B cell (primary cell): ENCODE results near the gene LRRK2. TPM values are rescaled to one million over a fixed set of nuclear protein-coding genes. Genes with fewer than 3 reads are reported as not detected.
A peak's percentile ranks its signal among the peaks of the same experiment; 100 is the strongest.

Experiments used
- ATAC-seq: fragments of 200-7000 bp; cut with Tn5 transposase; one replicate; pipeline ENCODE4 v1.10.0; 2021; ENCODE audit warnings: low read depth, mild to moderate bottlenecking, moderate number of reproducible peaks, moderate library complexity
- CTCF ChIA-PET: fragments of 350-600 bp; sonication (Branson Sonifier 250); formaldehyde crosslinking; loops from one replicate; lab custom pipeline; 2021; ENCODE audit warnings: antibody characterized with exemption, inconsistent platforms; lab: Charles Lee
- POLR2A ChIA-PET: fragments of 350-600 bp; sonication (Branson Sonifier 250); formaldehyde crosslinking; loops from one replicate; lab custom pipeline; 2021; ENCODE audit warnings: antibody characterized with exemption; lab: Charles Lee
- DNase-seq: peaks from one replicate; pipeline ENCODE4 v3.0.0; 2013
- H2AFZ ChIP-seq: 2 replicates; pipeline ENCODE4 v1.6.1; 2012; ENCODE audit warnings: mild to moderate bottlenecking, low read depth, low read length; ENCODE audit not compliant: insufficient read depth, poor library complexity, severe bottlenecking
- H3K27ac ChIP-seq, 2 donors: 1 replicate in 1 of 2; 2 replicates in 1 of 2; pipeline ENCODE4 v1.5.1; 2012 to 2013; ENCODE audit warnings: low read length in 2 of 2, mild to moderate bottlenecking in 2 of 2, moderate library complexity in 1 of 2
- H3K27me3 ChIP-seq, 4 experiments: fragments of 200-600 bp in 1 of 4; sonication (generic) in 1 of 4; replicated peaks in 1 of 4; 1 replicate in 2 of 4; 2 replicates in 2 of 4; pipeline versions ENCODE4 v1.6.1 to v1.7.0; 2013 to 2016; ENCODE audit warnings: low read length in 3 of 4, mild to moderate bottlenecking in 2 of 4, mixed read lengths in 1 of 4, moderate library complexity in 1 of 4; ENCODE audit not compliant: insufficient read depth in 4 of 4, control insufficient read depth in 3 of 4; ENCODE audit errors: control extremely low read depth in 1 of 4
- H3K36me3 ChIP-seq, 2 experiments: replicated peaks in 1 of 2; 1 replicate in 1 of 2; 2 replicates in 1 of 2; pipeline versions ENCODE4 v1.6.1 to v1.7.1; 2013; ENCODE audit warnings: low read length in 1 of 2; ENCODE audit not compliant: insufficient read depth in 2 of 2, control insufficient read depth in 1 of 2; ENCODE audit errors: control extremely low read depth in 1 of 2, extremely low read depth in 1 of 2
- H3K4me1 ChIP-seq, 2 donors: fragments of 200-600 bp in 1 of 2; sonication (generic) in 1 of 2; 1 replicate in 1 of 2; 2 replicates in 1 of 2; pipeline versions ENCODE4 v1.5.1 to v1.6.1; 2013 to 2017; ENCODE audit warnings: low read length in 2 of 2; ENCODE audit not compliant: control insufficient read depth in 2 of 2, insufficient read depth in 2 of 2
- H3K4me2 ChIP-seq: replicated peaks from 2 replicates; pipeline ENCODE3; 2012; ENCODE audit warnings: mild to moderate bottlenecking, low read depth, low read length; ENCODE audit not compliant: poor library complexity, severe bottlenecking
- H3K4me3 ChIP-seq, 5 experiments: fragments of 200-600 bp in 1 of 5; sonication (generic) in 1 of 5; 1 replicate in 3 of 5; 2 replicates in 2 of 5; pipeline versions ENCODE4 v1.5.1 to v1.7.0; 2011 to 2016; ENCODE audit warnings: low read length in 4 of 5, mild to moderate bottlenecking in 4 of 5, low read depth in 2 of 5, control low read depth in 1 of 5, moderate library complexity in 1 of 5; ENCODE audit not compliant: insufficient read depth in 1 of 5; ENCODE audit errors: control extremely low read depth in 1 of 5, extremely low read depth in 1 of 5
- H3K79me2 ChIP-seq: fragments of 200-600 bp; sonication (generic); one replicate; pipeline ENCODE4 v1.6.0; 2016; ENCODE audit warnings: low read length; ENCODE audit not compliant: control insufficient read depth, insufficient read depth
- H3K9ac ChIP-seq: fragments of 200-600 bp; sonication (generic); 2 replicates; pipeline ENCODE4 v1.6.1; 2017; ENCODE audit warnings: mild to moderate bottlenecking, low read length, moderate library complexity
- H3K9me3 ChIP-seq, 3 donors: one replicate each; pipeline versions ENCODE4 v1.6.1 to v1.7.1; 2013; ENCODE audit warnings: low read length in 2 of 3; ENCODE audit not compliant: control insufficient read depth in 2 of 3, insufficient read depth in 1 of 3; ENCODE audit errors: control extremely low read depth in 1 of 3
- H4K20me1 ChIP-seq: 2 replicates; pipeline ENCODE4 v1.6.0; 2012; ENCODE audit warnings: mild to moderate bottlenecking, low read length; ENCODE audit not compliant: insufficient read depth, control insufficient read depth, poor library complexity, severe bottlenecking
- H3K27ac Mint-ChIP-seq: one replicate; pipeline ENCODE4 v1.8.0; 2021; ENCODE audit warnings: mixed read lengths
- H3K27me3 Mint-ChIP-seq: one replicate; pipeline ENCODE4 v1.8.0; 2021; ENCODE audit warnings: mixed read lengths
- H3K4me1 Mint-ChIP-seq: one replicate; pipeline ENCODE4 v1.8.0; 2021; ENCODE audit warnings: mixed read lengths
- H3K4me3 Mint-ChIP-seq: one replicate; pipeline ENCODE4 v1.8.0; 2021; ENCODE audit warnings: mixed read lengths
- H3K9me3 Mint-ChIP-seq: one replicate; pipeline ENCODE4 v1.8.0; 2022; ENCODE audit warnings: mixed read lengths; ENCODE audit not compliant: insufficient read depth
- CTCF ChIP-seq: fragments of 200-600 bp; IDR thresholded peaks from one replicate; pipeline ENCODE4 v1.8.0; 2022; ENCODE audit warnings: antibody characterized with exemption, mild to moderate bottlenecking
- EZH2 ChIP-seq: IDR thresholded peaks from 2 replicates; pipeline ENCODE4 v1.6.1; 2012; ENCODE audit warnings: borderline replicate concordance, low read depth, mild to moderate bottlenecking, moderate library complexity, low read length; ENCODE audit not compliant: insufficient read depth, poor library complexity, severe bottlenecking
- WGBS: methylation state at CpG from one replicate; pipeline ENCODE4 v1.1.5; 2013; ENCODE audit warnings: missing lambda C conversion rate; ENCODE audit not compliant: insufficient coverage; 5-methylcytosine and 5-hydroxymethylcytosine counted together
- intact Hi-C: fragments of 100-400 bp; cut with micrococcal nuclease; formaldehyde crosslinking; loops from one replicate; pipeline ENCODE4 v1.10.0; 2022
- polyA plus RNA-seq: library from polyadenylated mRNA; depleted of rRNA; stranded (reverse); fragments of >200 nt; gene quantifications from 2 replicates; pipeline ENCODE4 v1.2.3, GENCODE V29; 2012
- total RNA-seq, 2 donors: library from RNA; stranded (reverse); fragments of 120-200 nt in 1 of 2; gene quantifications; 1 replicate in 1 of 2; 2 replicates in 1 of 2; pipeline versions ENCODE4 v1.2.3 to v1.2.4, GENCODE V29; 2013 to 2022

Gene LRRK2
- total and polyA plus RNA-seq, 2 donors (not counting 1 experiment from before 2014, with no cell fraction given), result 14.1 to 60.2 TPM

GRCh38 chr12:40225337-40225983, 663 bp downstream of the LRRK2 start:
- Mint-ChIP-seq H3K4me1 (peaks cover 68% of the 10 kb centered on the region), H3K9me3 (no peaks in the 10 kb centered on the region), H3K27ac (peak overlapping the region; percentile 97), H3K4me3 (peak overlapping the region; percentile 94), H3K27me3 (no peaks in the 10 kb centered on the region)
- Histone ChIP-seq H3K4me3 (peak overlapping the region; percentile 63 to 96 (median 76)), H3K4me2 (peak overlapping the region; percentile 84), H4K20me1 (no peaks in the 10 kb centered on the region), H3K9ac (peak overlapping the region; percentile 88), H3K4me1 (peaks cover 42 to 54% of the 10 kb centered on the region in 2 donors), H3K79me2 (peaks cover 37% of the 10 kb centered on the region), H3K27me3 (no peaks in the 10 kb centered on the region), H3K27ac (peak overlapping the region; percentile 80 to 98), H3K9me3 (peaks cover 0 to 4% (median 4%) of the 10 kb centered on the region in 3 donors), H2AFZ (peak overlapping the region; percentile 85), H3K36me3 (peaks cover 0 to 6% of the 10 kb centered on the region in 2 experiments)
- POLR2A ChIA-PET, result interaction anchor here (0.9 to 2.0 kb wide), 6 partner anchors 16 to 120 kb away, joined by 3 to 30 read pairs (median 6); partner anchors contain the start of gene SLC2A13
- no peak for ATAC-seq
- intact Hi-C loops, result loop anchor here (2.0 to 10.0 kb wide), 3 partner anchors 57 to 611 kb away; partner anchors contain the start of gene ABCD2
- DNase-seq, result no peak
- CTCF ChIA-PET, result interaction anchor here (0.6 to 2.3 kb wide), 18 partner anchors 7 to 119 kb away, joined by 3 to 23 read pairs (median 5); partner anchors contain the start of gene SLC2A13
- TF ChIP-seq EZH2 (no peak), CTCF (peak; percentile 1)
- 73% methylated on average over 2 of the region's 12 CpGs for WGBS
